Erythroblast (primary cell): ENCODE data around the gene DRAM2.
"Not testable (repeated sequence)": the region's sequence is repeated elsewhere in the genome, so short reads cannot be mapped to it uniquely, and the experiment has no call there.

ENCODE experiments used
- DNase-seq, 2 experiments: peaks; one replicate each; lab custom pipeline; 2025; lab: John Stamatoyannopoulos, UW
- GATA1 ChIP-seq: IDR thresholded peaks from 2 replicates; pipeline ENCODE4 v1.6.1; 2011; ENCODE audit warnings: low read depth, mild to moderate bottlenecking, control low read depth, low read length, moderate library complexity
- POLR2A ChIP-seq: IDR thresholded peaks from 2 replicates; pipeline ENCODE4 v1.6.1; 2011; ENCODE audit warnings: mild to moderate bottlenecking, low read length

Gene DRAM2

GRCh38 chr1:111131693-111132092 lies 8.2 kb downstream of the DRAM2 start:
- no peak for DNase-seq
- TF ChIP-seq POLR2A (no peak), GATA1 (no peak)

- DNase-seq, result no peak
These were observed 10.5 kb downstream of the DRAM2 start for GRCh38 chr1:111129376-111129775.

GRCh38 chr1:111127923-111128643 lies 11.8 kb downstream of the DRAM2 start:
- DNase-seq, result no peak
- TF ChIP-seq GATA1 (no peak), POLR2A (no peak)

More at GRCh38 chr1:111129376-111129775, 10.5 kb downstream of the DRAM2 start:
- TF ChIP-seq POLR2A (no peak), GATA1 (no peak)

- no peak for DNase-seq
These were observed 13.5 kb downstream of the DRAM2 start for GRCh38 chr1:111126354-111126753.

GRCh38 chr1:111116496-111116895 lies 23.4 kb downstream of the DRAM2 start:
- no peak for DNase-seq
- TF ChIP-seq POLR2A, result no peak
- no peak for TF ChIP-seq GATA1

More at GRCh38 chr1:111126354-111126753, 13.5 kb downstream of the DRAM2 start:
- TF ChIP-seq POLR2A (no peak), GATA1 (no peak)

- no peak for TF ChIP-seq GATA1
- no peak for TF ChIP-seq POLR2A
- no peak for DNase-seq
These were observed 29.5 kb downstream of the DRAM2 start for GRCh38 chr1:111110197-111110899.

GRCh38 chr1:111104981-111105380 lies 34.9 kb downstream of the DRAM2 start:
- no peak for DNase-seq
- TF ChIP-seq POLR2A (no peak), GATA1 (no peak)

- TF ChIP-seq GATA1, result no peak
- TF ChIP-seq POLR2A, result no peak
- DNase-seq, result no peak
These were observed 37.8 kb downstream of the DRAM2 start for GRCh38 chr1:111101854-111102642.

- TF ChIP-seq POLR2A (no peak), GATA1 (no peak)
- DNase-seq, result no peak
These were observed 40.6 kb downstream of the DRAM2 start for GRCh38 chr1:111099289-111099688.

- no peak for DNase-seq
- TF ChIP-seq POLR2A (no peak), GATA1 (no peak)
These were observed 42.4 kb downstream of the DRAM2 start for GRCh38 chr1:111097356-111098099.

- not testable (repeated sequence) for DNase-seq
These were observed 44.5 kb downstream of the DRAM2 start for GRCh38 chr1:111095421-111095820.

GRCh38 chr1:111089638-111090037 lies 50.3 kb downstream of the DRAM2 start:
- no peak for DNase-seq
- TF ChIP-seq POLR2A, result no peak
- no peak for TF ChIP-seq GATA1

GRCh38 chr1:111085676-111086075 lies 54.2 kb downstream of the DRAM2 start:
- TF ChIP-seq GATA1 (no peak), POLR2A (no peak)
- no peak for DNase-seq
